Thyroid gland (tissue), 4 donors: ENCODE measurements around the gene ELL2. TPM values are rescaled to one million over a fixed set of nuclear protein-coding genes. Genes with fewer than 3 reads are reported as not detected.
A peak's percentile ranks its signal among the peaks of the same experiment; 100 is the strongest.

Source experiments
- DNase-seq, 2 donors: peaks; one replicate each; pipeline ENCODE4 v3.0.0-alpha.2; 2019
- H3K27ac ChIP-seq, 3 donors: fragments of 200-600 bp; sonication (generic); 1 replicate in 2 of 3; 2 replicates in 1 of 3; pipeline ENCODE4 v1.5.1; 2016 to 2019; ENCODE audit warnings: mild to moderate bottlenecking in 1 of 3, moderate library complexity in 1 of 3
- H3K27me3 ChIP-seq: fragments of 200-600 bp; sonication (generic); one replicate; pipeline ENCODE4 v1.5.1; 2019
- H3K36me3 ChIP-seq, 2 donors: fragments of 200-600 bp; sonication (generic); one replicate each; pipeline ENCODE4 v1.5.1; 2016 to 2019
- H3K4me1 ChIP-seq, 2 donors: fragments of 200-600 bp; sonication (generic); one replicate each; pipeline ENCODE4 v1.5.1; 2017 to 2019
- H3K4me3 ChIP-seq, 3 donors: fragments of 200-600 bp; sonication (generic); replicated peaks in 1 of 3; 1 replicate in 2 of 3; 2 replicates in 1 of 3; pipeline ENCODE4 v1.5.1; 2016; ENCODE audit warnings: mild to moderate bottlenecking in 1 of 3
- H3K9me3 ChIP-seq: fragments of 200-600 bp; sonication (generic); one replicate; pipeline ENCODE4 v1.5.1; 2017
- POLR2A ChIP-seq, 2 donors: fragments of 450-650 bp; IDR thresholded peaks; one replicate each; pipeline ENCODE4 v1.6.1; 2017; ENCODE audit warnings: antibody characterized with exemption in 2 of 2, mild to moderate bottlenecking in 2 of 2, moderate library complexity in 1 of 2
- WGBS, 2 donors: methylation state at CpG; one replicate each; pipeline ENCODE4 v1.1.5; 2017; 5-methylcytosine and 5-hydroxymethylcytosine counted together
- intact Hi-C: fragments of 100-400 bp; cut with DNase I; formaldehyde crosslinking; loops from one replicate; pipeline ENCODE4 v1.15.1; 2023
- total RNA-seq, 4 donors: library from RNA; depleted of rRNA; stranded (reverse); fragments of >200 nt; gene quantifications; one replicate each; pipeline ENCODE4 v1.2.3, GENCODE V29; 2016
- TF ChIP-seq, protein P1 (sequence below), 6 experiments: fragments of 200-600 bp in 3 of 6; fragments of 450-650 bp in 3 of 6; sonication (generic) in 3 of 6; IDR thresholded peaks; one replicate each; pipeline ENCODE4 v1.5.1; 2016 to 2019; ENCODE audit warnings: antibody characterized with exemption in 6 of 6, mild to moderate bottlenecking in 2 of 6, inconsistent platforms in 1 of 6, moderate library complexity in 1 of 6

ELL2 gene
- 10 to 100 TPM; 56.1 to 80.2 (median 69.6) TPM for total RNA-seq

DNA sequence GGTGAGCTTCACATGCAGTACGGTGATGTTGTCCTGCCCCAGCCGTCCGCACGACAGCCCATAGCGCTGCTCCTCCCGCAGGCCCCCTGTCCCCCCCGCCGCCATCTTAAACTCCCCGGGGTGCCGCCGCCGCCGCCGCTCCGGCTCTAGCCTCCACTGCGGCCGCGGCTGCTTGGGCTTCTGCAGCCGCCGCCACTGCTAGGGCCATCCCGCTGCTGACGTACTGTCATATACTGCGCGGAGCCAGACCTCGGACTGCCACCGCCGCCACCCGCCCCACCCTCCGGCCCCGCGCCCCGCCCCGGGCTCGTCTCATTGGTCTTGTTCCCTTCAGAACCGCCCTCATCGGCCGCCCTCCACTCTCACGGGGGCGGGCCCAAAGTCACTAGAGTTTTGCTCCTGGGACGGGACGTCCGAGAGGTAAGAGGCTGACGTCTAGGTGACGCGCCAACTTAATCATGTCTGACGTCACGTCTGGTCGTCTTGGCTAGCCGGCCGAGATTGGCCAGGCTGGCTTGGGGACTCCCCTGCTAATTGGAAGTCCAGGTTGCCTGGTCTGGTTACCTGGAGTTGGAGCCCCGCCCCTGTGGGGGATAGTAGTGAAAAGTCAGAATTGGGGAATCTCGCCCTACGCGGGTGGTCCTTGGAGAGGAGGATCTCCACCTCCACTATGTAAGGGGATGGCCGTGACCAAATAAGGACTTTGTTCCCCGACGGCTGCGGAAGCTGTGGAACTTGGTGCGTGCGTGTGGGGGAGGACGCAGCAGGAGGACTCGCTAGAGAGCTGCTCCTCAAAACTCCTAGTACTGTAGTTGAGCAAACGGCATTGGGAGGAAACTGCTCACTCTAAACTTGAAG, at the start of gene ELL2:
ELL2 (minus strand) TSS at position 235 of the 858 bp plus-strand sequence; CDS start at position 105, 130 bp downstream.
- intact Hi-C loops = loop anchor here (10.0 kb wide), 1 partner anchor 373 kb away; no protein-coding TSS in a partner anchor
- WGBS, 2 donors = 1 to 2% methylated on average over 14 to 24 of the region's 63 CpGs
- TF ChIP-seq, protein P1, sequence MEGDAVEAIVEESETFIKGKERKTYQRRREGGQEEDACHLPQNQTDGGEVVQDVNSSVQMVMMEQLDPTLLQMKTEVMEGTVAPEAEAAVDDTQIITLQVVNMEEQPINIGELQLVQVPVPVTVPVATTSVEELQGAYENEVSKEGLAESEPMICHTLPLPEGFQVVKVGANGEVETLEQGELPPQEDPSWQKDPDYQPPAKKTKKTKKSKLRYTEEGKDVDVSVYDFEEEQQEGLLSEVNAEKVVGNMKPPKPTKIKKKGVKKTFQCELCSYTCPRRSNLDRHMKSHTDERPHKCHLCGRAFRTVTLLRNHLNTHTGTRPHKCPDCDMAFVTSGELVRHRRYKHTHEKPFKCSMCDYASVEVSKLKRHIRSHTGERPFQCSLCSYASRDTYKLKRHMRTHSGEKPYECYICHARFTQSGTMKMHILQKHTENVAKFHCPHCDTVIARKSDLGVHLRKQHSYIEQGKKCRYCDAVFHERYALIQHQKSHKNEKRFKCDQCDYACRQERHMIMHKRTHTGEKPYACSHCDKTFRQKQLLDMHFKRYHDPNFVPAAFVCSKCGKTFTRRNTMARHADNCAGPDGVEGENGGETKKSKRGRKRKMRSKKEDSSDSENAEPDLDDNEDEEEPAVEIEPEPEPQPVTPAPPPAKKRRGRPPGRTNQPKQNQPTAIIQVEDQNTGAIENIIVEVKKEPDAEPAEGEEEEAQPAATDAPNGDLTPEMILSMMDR (IDR thresholded peaks at IDR 0.05) = no peak
- TF ChIP-seq POLR2A (IDR thresholded peaks at IDR 0.05) = peak; percentile 45 to 92
- Histone ChIP-seq H3K36me3 (no peaks in the 10 kb centered on the region), H3K27ac (peak within 1 kb of the TSS; percentile 99 to 100 (median 99)), H3K9me3 (no peaks in the 10 kb centered on the region), H3K4me1 (peaks cover 27 to 29% of the 10 kb centered on the region in 2 donors), H3K27me3 (no peaks in the 10 kb centered on the region), H3K4me3 (peak within 1 kb of the TSS; percentile 57 to 92 (median 90))
- peak; percentile 100 for DNase-seq

DNA sequence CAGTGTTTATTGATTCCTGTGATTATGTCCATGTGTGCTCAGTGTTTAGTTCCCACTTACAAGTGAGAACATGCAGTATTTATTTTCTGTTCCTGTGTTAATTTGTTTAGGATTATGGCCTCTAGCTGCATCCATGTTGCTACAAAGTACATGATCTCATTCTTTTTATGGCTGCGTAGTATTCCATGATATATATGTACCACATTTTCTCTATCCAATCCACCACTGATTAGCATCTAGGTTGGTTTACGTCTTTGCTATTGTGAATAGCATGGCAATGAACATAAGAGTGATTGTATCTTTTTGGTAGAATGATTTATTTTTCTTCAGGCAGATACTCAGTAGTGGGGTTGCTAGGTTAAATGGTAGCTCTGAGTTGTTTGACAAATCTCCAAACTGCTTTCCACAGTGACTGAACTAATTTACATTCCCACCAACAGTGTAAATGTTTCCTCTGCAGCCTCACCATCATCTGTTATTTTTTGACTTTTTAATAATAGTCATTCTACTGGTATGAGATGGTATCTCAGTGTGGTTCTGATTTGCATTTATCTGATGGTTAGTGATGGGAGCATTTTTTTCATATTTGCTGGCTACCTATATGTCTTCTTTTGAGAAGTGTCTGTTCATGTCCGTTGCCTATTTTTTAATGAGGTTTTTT, 47.5 kb upstream of the ELL2 start:
- Histone ChIP-seq H3K27ac (no peak overlapping the region), H3K27me3 (no peaks in the 10 kb centered on the region), H3K9me3 (no peaks in the 10 kb centered on the region), H3K4me3 (no peak overlapping the region), H3K36me3 (no peaks in the 10 kb centered on the region), H3K4me1 (no peaks in the 10 kb centered on the region)
- intact Hi-C loops = no loop called here
- WGBS, 2 donors = 92 to 99% methylated on average over 3 of the region's 3 CpGs
- no peak for DNase-seq
- no peak for TF ChIP-seq POLR2A (IDR thresholded peaks at IDR 0.05)
- TF ChIP-seq, protein P1 (IDR thresholded peaks at IDR 0.05) = no peak

DNA sequence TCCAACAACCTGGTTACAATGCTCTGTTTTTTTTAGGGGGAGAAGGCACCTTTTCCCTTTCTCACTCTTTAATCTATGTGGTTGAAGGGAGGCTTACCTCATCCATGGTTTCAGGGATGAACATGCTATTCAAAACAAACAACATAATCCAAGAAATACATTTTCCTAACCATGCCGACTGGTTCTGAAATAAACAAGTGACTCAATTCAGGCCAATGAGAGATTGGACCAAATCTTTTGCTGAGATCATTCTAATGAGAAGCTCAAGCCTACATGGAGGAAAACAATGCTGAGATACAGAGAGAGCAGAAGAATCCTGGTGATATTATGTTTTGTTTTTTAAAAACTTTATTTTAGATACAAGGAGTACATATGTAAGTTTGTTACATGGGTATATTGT, 46.8 kb upstream of the ELL2 start:
- intact Hi-C loops = no loop called here
- Histone ChIP-seq H3K4me3 (no peak overlapping the region), H3K36me3 (no peaks in the 10 kb centered on the region), H3K27ac (no peak overlapping the region), H3K27me3 (no peaks in the 10 kb centered on the region), H3K4me1 (no peaks in the 10 kb centered on the region), H3K9me3 (no peaks in the 10 kb centered on the region)
- no peak for DNase-seq
- WGBS, 2 donors = 97 to 98% methylated on average over 1 of the region's 1 CpG
- TF ChIP-seq, protein P1 (IDR thresholded peaks at IDR 0.05) = no peak
- no peak for TF ChIP-seq POLR2A (IDR thresholded peaks at IDR 0.05)

DNA sequence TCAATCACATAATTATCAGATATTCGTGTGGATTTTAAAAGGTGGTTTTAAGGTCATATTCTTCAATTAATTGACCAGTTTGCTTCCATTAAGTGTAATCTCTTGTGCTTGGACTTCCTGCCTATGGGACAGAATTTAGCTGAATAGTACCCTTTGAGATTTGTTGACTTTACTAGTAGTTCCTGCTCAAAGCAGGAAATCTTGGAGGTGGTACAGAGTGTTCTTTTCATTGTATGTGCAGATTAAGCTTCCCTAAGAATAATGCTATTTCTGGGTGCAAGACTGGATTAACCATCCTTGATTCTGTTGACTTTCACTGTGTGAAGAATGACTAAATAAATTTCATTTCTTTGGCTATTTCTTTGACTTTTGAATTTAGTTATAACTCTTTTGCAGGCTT, 45.4 kb upstream of the ELL2 start:
- intact Hi-C loops = no loop called here
- H3K4me3 ChIP-seq = no peak overlapping the region
- H3K4me1 ChIP-seq = no peaks in the 10 kb centered on the region
- H3K9me3 ChIP-seq = no peaks in the 10 kb centered on the region
- 75 to 79% methylated on average over 1 of the region's 1 CpG for WGBS, 2 donors
- H3K36me3 ChIP-seq = no peaks in the 10 kb centered on the region
- DNase-seq = no peak
- H3K27me3 ChIP-seq = no peaks in the 10 kb centered on the region
- TF ChIP-seq, protein P1 (IDR thresholded peaks at IDR 0.05) = no peak
- H3K27ac ChIP-seq = no peak overlapping the region

DNA sequence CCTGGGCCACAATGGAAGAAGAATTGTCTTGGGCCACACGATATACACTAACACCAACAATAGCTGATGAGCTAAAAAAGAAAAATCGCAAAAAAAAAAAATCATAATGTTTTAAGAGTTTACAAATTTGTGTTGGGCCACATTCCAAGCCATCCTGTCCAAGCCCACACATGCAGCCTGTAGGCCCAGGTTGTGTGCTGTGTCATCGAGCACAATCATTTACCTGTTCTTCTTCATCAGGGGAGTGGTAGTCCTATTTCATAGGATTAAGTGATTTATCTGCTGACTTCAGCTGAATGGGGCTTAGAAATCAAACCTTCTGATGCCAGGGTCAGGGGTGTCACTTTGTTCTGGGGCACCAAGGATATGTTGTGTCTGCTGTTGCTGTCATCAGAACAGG, 44.6 kb upstream of the ELL2 start:
- 94 to 96% methylated on average over 3 of the region's 3 CpGs for WGBS, 2 donors
- Histone ChIP-seq H3K27ac (no peak overlapping the region), H3K9me3 (no peaks in the 10 kb centered on the region), H3K27me3 (no peaks in the 10 kb centered on the region), H3K4me1 (no peaks in the 10 kb centered on the region), H3K4me3 (no peak overlapping the region), H3K36me3 (no peaks in the 10 kb centered on the region)
- TF ChIP-seq POLR2A (IDR thresholded peaks at IDR 0.05) = no peak
- TF ChIP-seq, protein P1 (IDR thresholded peaks at IDR 0.05) = no peak
- no peak for DNase-seq
- intact Hi-C loops = no loop called here
